Measurements from ENCODE around the gene LRCH4. TPM values are rescaled to one million over a fixed set of nuclear protein-coding genes. Genes with fewer than 3 reads are reported as not detected.

Gene LRCH4
- total and polyA plus RNA-seq, 2 experiments from 2014 or later = 103 to 108 TPM

- no peak overlapping the region for H3K4me3 ChIP-seq
- H3K9me3 ChIP-seq (ENCODE audit: low read depth) = no peaks in the 10 kb centered on the region
- peaks cover 20% of the 10 kb centered on the region for H3K36me3 ChIP-seq
- peaks cover 19% of the 10 kb centered on the region for H3K4me1 ChIP-seq (ENCODE audit: low read depth)
- H3K27ac ChIP-seq = peak overlapping the region; percentile 95
- peak; percentile 61 to 81 for DNase-seq (ENCODE audit: low read depth in 1 of 2, low spot score in 1 of 2)
- H3K27me3 ChIP-seq = no peaks in the 10 kb centered on the region
- TF ChIP-seq CTCF (IDR thresholded peaks at IDR 0.05; ENCODE audit: low read depth, low read length) = no peak
Measured at GRCh38 chr7:100583132-100584053, 2.5 kb downstream of the LRCH4 start.

- H3K9me3 ChIP-seq (ENCODE audit: low read depth) = no peaks in the 10 kb centered on the region
- H3K36me3 ChIP-seq = peaks cover 25% of the 10 kb centered on the region
Measured at GRCh38 chr7:100582650-100583049, 3.3 kb downstream of the LRCH4 start.

GRCh38 chr7:100582041-100582579 lies 3.8 kb downstream of the LRCH4 start:
- H3K9me3 ChIP-seq (ENCODE audit: low read depth) = no peaks in the 10 kb centered on the region
- peaks cover 28% of the 10 kb centered on the region for H3K36me3 ChIP-seq
- H3K4me3 ChIP-seq = no peak overlapping the region
- H3K27me3 ChIP-seq = no peaks in the 10 kb centered on the region
- peak overlapping the region; percentile 95 for H3K27ac ChIP-seq
- no peak for DNase-seq (ENCODE audit: low read depth in 1 of 2, low spot score in 1 of 2)
- TF ChIP-seq CTCF (IDR thresholded peaks at IDR 0.05; ENCODE audit: low read depth, low read length) = no peak
- H3K4me1 ChIP-seq (ENCODE audit: low read depth) = peaks cover 19% of the 10 kb centered on the region

More at GRCh38 chr7:100582650-100583049, 3.3 kb downstream of the LRCH4 start:
- Histone ChIP-seq H3K4me3 (no peak overlapping the region), H3K27me3 (no peaks in the 10 kb centered on the region), H3K27ac (peak overlapping the region; percentile 95), H3K4me1 (ENCODE audit: low read depth) (peaks cover 19% of the 10 kb centered on the region)
- TF ChIP-seq CTCF (IDR thresholded peaks at IDR 0.05; ENCODE audit: low read depth, low read length) = no peak
- no peak for DNase-seq (ENCODE audit: low read depth in 1 of 2, low spot score in 1 of 2)

GRCh38 chr7:100580466-100581283 lies 5.3 kb downstream of the LRCH4 start:
- DNase-seq (ENCODE audit: low read depth in 1 of 2, low spot score in 1 of 2) = no peak
- peaks cover 28% of the 10 kb centered on the region for H3K36me3 ChIP-seq
- H3K27ac ChIP-seq = no peak overlapping the region
- H3K9me3 ChIP-seq (ENCODE audit: low read depth) = no peaks in the 10 kb centered on the region
- TF ChIP-seq CTCF (IDR thresholded peaks at IDR 0.05; ENCODE audit: low read depth, low read length) = no peak
- no peak overlapping the region for H3K4me3 ChIP-seq
- no peaks in the 10 kb centered on the region for H3K27me3 ChIP-seq
- H3K4me1 ChIP-seq (ENCODE audit: low read depth) = peaks cover 19% of the 10 kb centered on the region

Data from cardiac muscle cell (in vitro differentiated cells and primary cell).